Measurements from ENCODE around the gene LRRC28. TPM values are rescaled to one million over a fixed set of nuclear protein-coding genes. Genes with fewer than 3 reads are reported as not detected.
A peak's percentile ranks its signal among the peaks of the same experiment; 100 is the strongest.

LRRC28 gene
- total and polyA plus RNA-seq, 10 of the 15 experiments (the other 5 are each of a cell fraction or from before 2014, with no cell fraction given): 21.3 to 54.9 (median 27.7) TPM

DNA sequence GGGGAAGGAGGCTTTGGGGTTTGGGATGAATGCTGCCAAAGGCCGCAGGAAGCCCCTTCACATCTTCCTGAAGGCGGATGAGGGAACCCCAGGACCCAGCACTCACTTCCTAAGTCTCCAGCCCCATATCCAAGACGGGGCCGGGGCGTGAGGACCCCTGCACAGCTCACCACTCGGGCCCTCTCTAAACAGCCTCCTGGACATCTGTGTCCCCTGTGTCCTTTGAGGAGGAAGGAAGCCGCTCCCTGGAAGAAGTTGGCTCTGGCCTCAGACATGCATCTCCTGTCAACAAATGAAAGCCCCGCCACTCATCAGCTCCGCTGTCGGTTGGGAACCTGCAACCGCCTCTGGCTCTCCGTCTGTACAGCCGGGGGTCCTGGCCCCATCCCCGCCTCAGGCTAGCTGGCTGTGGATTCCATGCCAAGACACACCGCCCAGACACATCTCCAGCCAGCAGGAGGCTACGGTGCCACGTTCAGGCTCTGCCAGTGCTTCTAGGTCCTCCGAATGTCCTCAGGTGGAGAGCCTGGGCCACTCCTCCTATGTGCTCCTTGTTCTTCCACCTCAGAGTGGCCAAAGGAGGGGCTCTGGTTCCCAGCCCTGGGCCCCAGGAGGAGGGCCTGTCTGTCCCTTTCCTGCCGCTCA is 174.5 kb downstream of the LRRC28 start:
- intact Hi-C loops (cut with micrococcal nuclease; ENCODE audit: unreplicated experiment) (no loop called here), in situ Hi-C loops (cut with MboI) (no loop called here)
- POLR2A ChIA-PET: no interaction called here
- BruUV-seq (replicated peaks): no TSS peak
- Histone ChIP-seq H3K9me3 (replicated peaks; ENCODE audit: control insufficient read depth, insufficient read depth, low read length) (0 out of 3 replicates have a peak, but pooled peaks cover 2% of the 10 kb centered on the region), H3K4me1 (ENCODE audit: control insufficient read depth, insufficient read depth, low read length) (peaks cover 16% of the 10 kb centered on the region), H3K27me3 (replicated peaks in 1 of 2; ENCODE audit: control insufficient read depth in 2 of 2, insufficient read depth in 2 of 2, low read length in 1 of 2) (no peaks in the 10 kb centered on the region; a peak in 2 of 4 replicates), H3K27ac (ENCODE audit: control insufficient read depth, insufficient read depth) (no peak overlapping the region), H4K20me1 (ENCODE audit: control insufficient read depth, insufficient read depth) (no peaks in the 10 kb centered on the region), H3K4me3 (no peak overlapping the region), H3K36me3 (ENCODE audit: control insufficient read depth in 2 of 2, insufficient read depth in 2 of 2, low read length in 1 of 2) (no peaks in the 10 kb centered on the region), H3K9ac (ENCODE audit: control insufficient read depth, insufficient read depth, low read length) (no peak overlapping the region), H3K4me2 (ENCODE audit: control insufficient read depth, insufficient read depth) (peak overlapping the region; percentile 48; the same call in 1 of the 2 replicates), H3K79me2 (ENCODE audit: control insufficient read depth, insufficient read depth, low read length) (no peaks in the 10 kb centered on the region), H2AFZ (ENCODE audit: control insufficient read depth, low read depth, low read length) (peak overlapping the region; percentile 54; the same call in 1 of the 2 replicates)
- 90% methylated on average over 19 of the region's 19 CpGs for WGBS (ENCODE audit: insufficient coverage, insufficient replicate concordance, low lambda C conversion rate, missing lambda C conversion rate)
- no peak for DNase-seq (ENCODE audit: low read depth, low spot score)
- FAIRE-seq: no peak
- ATAC-seq: no peak
- CTCF ChIA-PET: interaction anchor here (1.1 kb wide), 1 partner anchor 278 kb away, joined by 3 read pairs; no protein-coding TSS in a partner anchor
- RAD21 ChIA-PET (ENCODE audit: unreplicated experiment): interaction anchor here (1.6 kb wide), 1 partner anchor 78 kb away, joined by 3 read pairs; no protein-coding TSS in a partner anchor
- SMC1A ChIA-PET (ENCODE audit: uncharacterized antibody, unreplicated experiment): no interaction called here
- TF ChIP-seq, protein P1, sequence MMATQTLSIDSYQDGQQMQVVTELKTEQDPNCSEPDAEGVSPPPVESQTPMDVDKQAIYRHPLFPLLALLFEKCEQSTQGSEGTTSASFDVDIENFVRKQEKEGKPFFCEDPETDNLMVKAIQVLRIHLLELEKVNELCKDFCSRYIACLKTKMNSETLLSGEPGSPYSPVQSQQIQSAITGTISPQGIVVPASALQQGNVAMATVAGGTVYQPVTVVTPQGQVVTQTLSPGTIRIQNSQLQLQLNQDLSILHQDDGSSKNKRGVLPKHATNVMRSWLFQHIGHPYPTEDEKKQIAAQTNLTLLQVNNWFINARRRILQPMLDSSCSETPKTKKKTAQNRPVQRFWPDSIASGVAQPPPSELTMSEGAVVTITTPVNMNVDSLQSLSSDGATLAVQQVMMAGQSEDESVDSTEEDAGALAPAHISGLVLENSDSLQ (IDR thresholded peaks at IDR 0.05): no peak
- TF ChIP-seq, protein P2, sequence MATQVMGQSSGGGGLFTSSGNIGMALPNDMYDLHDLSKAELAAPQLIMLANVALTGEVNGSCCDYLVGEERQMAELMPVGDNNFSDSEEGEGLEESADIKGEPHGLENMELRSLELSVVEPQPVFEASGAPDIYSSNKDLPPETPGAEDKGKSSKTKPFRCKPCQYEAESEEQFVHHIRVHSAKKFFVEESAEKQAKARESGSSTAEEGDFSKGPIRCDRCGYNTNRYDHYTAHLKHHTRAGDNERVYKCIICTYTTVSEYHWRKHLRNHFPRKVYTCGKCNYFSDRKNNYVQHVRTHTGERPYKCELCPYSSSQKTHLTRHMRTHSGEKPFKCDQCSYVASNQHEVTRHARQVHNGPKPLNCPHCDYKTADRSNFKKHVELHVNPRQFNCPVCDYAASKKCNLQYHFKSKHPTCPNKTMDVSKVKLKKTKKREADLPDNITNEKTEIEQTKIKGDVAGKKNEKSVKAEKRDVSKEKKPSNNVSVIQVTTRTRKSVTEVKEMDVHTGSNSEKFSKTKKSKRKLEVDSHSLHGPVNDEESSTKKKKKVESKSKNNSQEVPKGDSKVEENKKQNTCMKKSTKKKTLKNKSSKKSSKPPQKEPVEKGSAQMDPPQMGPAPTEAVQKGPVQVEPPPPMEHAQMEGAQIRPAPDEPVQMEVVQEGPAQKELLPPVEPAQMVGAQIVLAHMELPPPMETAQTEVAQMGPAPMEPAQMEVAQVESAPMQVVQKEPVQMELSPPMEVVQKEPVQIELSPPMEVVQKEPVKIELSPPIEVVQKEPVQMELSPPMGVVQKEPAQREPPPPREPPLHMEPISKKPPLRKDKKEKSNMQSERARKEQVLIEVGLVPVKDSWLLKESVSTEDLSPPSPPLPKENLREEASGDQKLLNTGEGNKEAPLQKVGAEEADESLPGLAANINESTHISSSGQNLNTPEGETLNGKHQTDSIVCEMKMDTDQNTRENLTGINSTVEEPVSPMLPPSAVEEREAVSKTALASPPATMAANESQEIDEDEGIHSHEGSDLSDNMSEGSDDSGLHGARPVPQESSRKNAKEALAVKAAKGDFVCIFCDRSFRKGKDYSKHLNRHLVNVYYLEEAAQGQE (IDR thresholded peaks at IDR 0.05; ENCODE audit: low read depth, low read length): no peak
- TF ChIP-seq MXI1 (IDR thresholded peaks at IDR 0.05; ENCODE audit: low read depth, low read length) (no peak), KDM1A (IDR thresholded peaks at IDR 0.05; ENCODE audit: borderline replicate concordance) (no peak), EZH2 (IDR thresholded peaks at IDR 0.05; ENCODE audit: borderline replicate concordance, control insufficient read depth, low read depth, low read length) (no peak), CREM (IDR thresholded peaks at IDR 0.05; ENCODE audit: low read depth) (no peak), NRF1 (conservative IDR thresholded peaks at IDR 0.05; ENCODE audit: low read depth, low read length) (no peak), IKZF2 (IDR thresholded peaks at IDR 0.05) (no peak), ZNF592 (IDR thresholded peaks at IDR 0.05) (no peak), BMI1 (IDR thresholded peaks at IDR 0.05; ENCODE audit: borderline replicate concordance) (no peak), EED (IDR thresholded peaks at IDR 0.05; ENCODE audit: low read depth) (no peak), CHD4 (IDR thresholded peaks at IDR 0.05) (no peak), CREB1 (IDR thresholded peaks at IDR 0.05; ENCODE audit: low read depth) (no peak), ATF7 (IDR thresholded peaks at IDR 0.05; ENCODE audit: low read depth) (no peak)
